GM12878 (cell line): ENCODE measurements around the gene SNX8. TPM values are rescaled to one million over a fixed set of nuclear protein-coding genes. Genes with fewer than 3 reads are reported as not detected.

Experiments
- ATAC-seq: fragments of 200-7000 bp; cut with Tn5 transposase; 3 replicates; pipeline ENCODE4 v1.9.1; 2020; ENCODE audit warnings: mild to moderate bottlenecking, moderate library complexity
- BruUV-seq: library from RNA; stranded (reverse); fragments of 400-500 nt; replicated peaks from 2 replicates; lab custom pipeline; 2021; lab: Mats Ljungman, UMichigan
- CTCF ChIA-PET: fragments of 300-600 bp; sonication (Branson Sonifier 250); formaldehyde crosslinking; extraction: SDS; loops from one replicate; lab custom pipeline; 2021; ENCODE audit warnings: inconsistent platforms; lab: Yijun Ruan, JAX
- POLR2A ChIA-PET: fragments of 350-600 bp; formaldehyde crosslinking; extraction: SDS; loops from one replicate; lab custom pipeline; 2021; ENCODE audit warnings: inconsistent platforms; lab: Charles Lee
- RAD21 ChIA-PET: fragments of 300-600 bp; sonication (Branson Sonifier 250); formaldehyde crosslinking; loops from one replicate; lab custom pipeline; 2023; ENCODE audit warnings: antibody characterized with exemption; ENCODE audit not compliant: unreplicated experiment; lab: Charles Lee
- SMC1A ChIA-PET: fragments of 300-600 bp; sonication (Branson Sonifier 250); formaldehyde crosslinking; loops from one replicate; lab custom pipeline; 2023; ENCODE audit not compliant: unreplicated experiment, uncharacterized antibody; lab: Charles Lee
- DNase-seq: peaks from one replicate; pipeline ENCODE4 v3.0.0-alpha.2; 2011; ENCODE audit warnings: low read depth, low spot score
- FAIRE-seq: peaks from 3 replicates; lab custom pipeline; 2011; peaks lifted over from hg19 to GRCh38; lab: Jason Lieb, UNC
- H2AFZ ChIP-seq: 2 replicates; pipeline ENCODE4 v1.6.0; 2011; ENCODE audit warnings: low read depth, low read length, control low read depth; ENCODE audit not compliant: control insufficient read depth
- H3K27ac ChIP-seq: 2 replicates; pipeline ENCODE4 v1.5.1; 2011; ENCODE audit warnings: control low read depth; ENCODE audit not compliant: control insufficient read depth, insufficient read depth
- H3K27me3 ChIP-seq, 2 experiments: replicated peaks in 1 of 2; 2 replicates each; pipeline versions ENCODE4 v1.6.0 to v1.6.1; 2011; ENCODE audit warnings: low read length in 1 of 2; ENCODE audit not compliant: control insufficient read depth in 2 of 2, insufficient read depth in 2 of 2
- H3K36me3 ChIP-seq, 2 experiments: 2 replicates each; pipeline ENCODE4 v1.5.1; 2011; ENCODE audit warnings: low read length in 1 of 2; ENCODE audit not compliant: control insufficient read depth in 2 of 2, insufficient read depth in 2 of 2
- H3K4me1 ChIP-seq: 2 replicates; pipeline ENCODE4 v1.6.1; 2011; ENCODE audit warnings: mild to moderate bottlenecking, low read length, moderate library complexity, mixed read lengths; ENCODE audit not compliant: control insufficient read depth, insufficient read depth
- H3K4me2 ChIP-seq: 2 replicates; pipeline ENCODE4 v1.6.0; 2011; ENCODE audit warnings: control low read depth; ENCODE audit not compliant: control insufficient read depth, insufficient read depth
- H3K4me3 ChIP-seq: fragments of 200-600 bp; sonication (generic); 2 replicates; pipeline ENCODE4 v1.5.1; 2016
- H3K79me2 ChIP-seq: 2 replicates; pipeline ENCODE4 v1.6.0; 2011; ENCODE audit warnings: low read length; ENCODE audit not compliant: control insufficient read depth, insufficient read depth
- H3K9ac ChIP-seq: 2 replicates; pipeline ENCODE4 v1.8.0; 2011; ENCODE audit warnings: low read length, control low read depth, mixed read lengths; ENCODE audit not compliant: control insufficient read depth, insufficient read depth
- H3K9me3 ChIP-seq: replicated peaks from 3 replicates; pipeline ENCODE4 v1.5.1; 2011; ENCODE audit warnings: mild to moderate bottlenecking, low read length; ENCODE audit not compliant: control insufficient read depth, insufficient read depth
- H4K20me1 ChIP-seq: 2 replicates; pipeline ENCODE4 v1.6.0; 2011; ENCODE audit not compliant: control insufficient read depth, insufficient read depth
- CBX3 ChIP-seq: fragments of 200-600 bp; sonication (generic); IDR thresholded peaks from 2 replicates; pipeline ENCODE4 v1.6.1; 2016; ENCODE audit warnings: low read depth, borderline replicate concordance
- CREM ChIP-seq: IDR thresholded peaks from 2 replicates; pipeline ENCODE4 v1.6.1; 2014; ENCODE audit warnings: antibody characterized with exemption, low read depth
- FOXK2 ChIP-seq: fragments of 450-650 bp; IDR thresholded peaks from 2 replicates; pipeline ENCODE4 v1.6.1; 2017; ENCODE audit warnings: mild to moderate bottlenecking, moderate library complexity
- RAD21 ChIP-seq: IDR thresholded peaks from 2 replicates; pipeline ENCODE4 v1.6.1; 2011; ENCODE audit warnings: mild to moderate bottlenecking, low read depth, low read length, moderate library complexity; ENCODE audit not compliant: insufficient read depth
- SRF ChIP-seq, 2 experiments: IDR thresholded peaks; 2 replicates each; pipeline ENCODE4 v1.6.1; 2011; ENCODE audit warnings: low read depth in 2 of 2, low read length in 2 of 2, mild to moderate bottlenecking in 1 of 2, moderate library complexity in 1 of 2
- STAT3 ChIP-seq: IDR thresholded peaks from 2 replicates; pipeline ENCODE4 v1.6.1; 2011; ENCODE audit warnings: low read depth, low read length, improper control_type of control experiment
- TAF1 ChIP-seq: IDR thresholded peaks from 2 replicates; pipeline ENCODE4 v1.6.1; 2011; ENCODE audit warnings: mild to moderate bottlenecking, low read depth, low read length, borderline replicate concordance
- YBX1 ChIP-seq: fragments of 450-650 bp; IDR thresholded peaks from 2 replicates; pipeline ENCODE4 v1.6.1; 2016; ENCODE audit warnings: antibody characterized with exemption
- ZNF24 ChIP-seq: fragments of 450-650 bp; IDR thresholded peaks from 2 replicates; pipeline ENCODE4 v1.6.1; 2017; ENCODE audit warnings: antibody characterized with exemption, mild to moderate bottlenecking
- ZNF274 ChIP-seq: IDR thresholded peaks from one replicate; pipeline ENCODE4 v1.8.0; 2011; ENCODE audit not compliant: insufficient read length, insufficient read depth
- WGBS: methylation state at CpG from one replicate; pipeline ENCODE4 v1.1.6; 2016; ENCODE audit warnings: low lambda C conversion rate; ENCODE audit not compliant: insufficient replicate concordance, insufficient coverage; ENCODE audit errors: missing lambda C conversion rate; 5-methylcytosine and 5-hydroxymethylcytosine counted together
- in situ Hi-C: fragments of 300-500 bp; cut with MboI; formaldehyde crosslinking; loops from 9 replicates; pipeline ENCODE4 v1.14.3; 2018; ENCODE audit warnings: mixed read lengths
- intact Hi-C: fragments of 100-400 bp; cut with micrococcal nuclease; formaldehyde crosslinking; loops from one replicate; pipeline ENCODE4 v1.14.2; 2022; ENCODE audit not compliant: unreplicated experiment
- polyA plus RNA-seq, 11 experiments: library from polyadenylated mRNA; depleted of rRNA in 4 of 11; unstranded in 6 of 11; stranded (reverse) in 5 of 11; fragments of >200 nt; fragmentation: Nextera tagmentation in 4 of 11; fragmentation: Illumina TruSeq in 1 of 11; extraction: Ambion mirVana in 4 of 11; extraction: Trizol in 1 of 11; gene quantifications; 1 replicate in 1 of 11; 2 replicates in 10 of 11; pipeline versions ENCODE4 v1.2.1 to v1.2.3, GENCODE V29; 2011 to 2016; ENCODE audit warnings: inconsistent platforms in 2 of 11, missing spikeins in 2 of 11, low read depth in 1 of 11
- total RNA-seq, 4 experiments: library from RNA; depleted of rRNA in 3 of 4; stranded (reverse); fragments of >200 nt in 3 of 4; fragmentation: Illumina TruSeq in 1 of 4; extraction: Trizol in 1 of 4; gene quantifications; 2 replicates each; pipeline versions ENCODE4 v1.2.1 to v1.2.3, GENCODE V29; 2013 to 2021
- TF ChIP-seq, protein P1 (sequence below): fragments of 450-650 bp; IDR thresholded peaks from 2 replicates; pipeline ENCODE4 v1.6.1; 2017; ENCODE audit warnings: borderline replicate concordance

SNX8 gene
- total and polyA plus RNA-seq, 10 of the 15 experiments (the other 5 are each of a cell fraction or from before 2014, with no cell fraction given), result 6.4 to 210 (median 97.6) TPM

GRCh38 chr7:2362385-2363088 is 48.3 kb upstream of the SNX8 start:
- RAD21 ChIA-PET, result no interaction called here
- POLR2A ChIA-PET, result no interaction called here
- no peak for FAIRE-seq
- no peaks in the 10 kb centered on the region for H3K4me1 ChIP-seq
- H3K9me3 ChIP-seq, result no peaks in the 10 kb centered on the region
- 93% methylated on average over 27 of the region's 27 CpGs for WGBS
- CTCF ChIA-PET, result interaction anchor here (1.8 kb wide), 1 partner anchor 106 kb away, joined by 5 read pairs; no protein-coding TSS in a partner anchor
- no peak overlapping the region for H3K9ac ChIP-seq
- no peak overlapping the region for H2AFZ ChIP-seq
- H3K27me3 ChIP-seq, result no peaks in the 10 kb centered on the region
- ATAC-seq, result no peak
- no peak overlapping the region for H3K4me2 ChIP-seq
- intact Hi-C loops, result no loop called here
- H3K36me3 ChIP-seq, result peaks cover 35 to 39% of the 10 kb centered on the region in 2 experiments
- SMC1A ChIA-PET, result interaction anchor here (1.0 kb wide), 1 partner anchor 25 kb away, joined by 3 read pairs; no protein-coding TSS in a partner anchor
- no peak for TF ChIP-seq CREM
- TF ChIP-seq STAT3, result no peak
- no peak for TF ChIP-seq ZNF274
- no peak for TF ChIP-seq YBX1
- no peak for TF ChIP-seq SRF (IDR thresholded peaks at IDR 0.05; ENCODE audit: low read depth in 2 of 2, low read length in 2 of 2)
- TF ChIP-seq, protein P1, sequence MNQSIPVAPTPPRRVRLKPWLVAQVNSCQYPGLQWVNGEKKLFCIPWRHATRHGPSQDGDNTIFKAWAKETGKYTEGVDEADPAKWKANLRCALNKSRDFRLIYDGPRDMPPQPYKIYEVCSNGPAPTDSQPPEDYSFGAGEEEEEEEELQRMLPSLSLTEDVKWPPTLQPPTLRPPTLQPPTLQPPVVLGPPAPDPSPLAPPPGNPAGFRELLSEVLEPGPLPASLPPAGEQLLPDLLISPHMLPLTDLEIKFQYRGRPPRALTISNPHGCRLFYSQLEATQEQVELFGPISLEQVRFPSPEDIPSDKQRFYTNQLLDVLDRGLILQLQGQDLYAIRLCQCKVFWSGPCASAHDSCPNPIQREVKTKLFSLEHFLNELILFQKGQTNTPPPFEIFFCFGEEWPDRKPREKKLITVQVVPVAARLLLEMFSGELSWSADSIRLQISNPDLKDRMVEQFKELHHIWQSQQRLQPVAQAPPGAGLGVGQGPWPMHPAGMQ, result no peak
- TF ChIP-seq RAD21, result no peak
- no peak for TF ChIP-seq TAF1
- TF ChIP-seq FOXK2, result no peak
- no peak for TF ChIP-seq CBX3
- no peak for TF ChIP-seq ZNF24
- TF ChIP-seq, all 136 proteins: peak for 0
- in situ Hi-C loops, result no loop called here
- no TSS peak for BruUV-seq
- peaks cover 33% of the 10 kb centered on the region for H3K79me2 ChIP-seq
- DNase-seq, result no peak
- no peak overlapping the region for H3K4me3 ChIP-seq
- H4K20me1 ChIP-seq, result no peaks in the 10 kb centered on the region
- H3K27ac ChIP-seq, result no peak overlapping the region
